CD8-positive, alpha-beta memory T cell (primary cell): ENCODE data around the gene TUFT1. TPM values are rescaled to one million over a fixed set of nuclear protein-coding genes. Genes with fewer than 3 reads are reported as not detected.

Source experiments
- CTCF ChIA-PET: fragments of 350-600 bp; sonication (Branson Sonifier 250); formaldehyde crosslinking; loops from one replicate; lab custom pipeline; 2021; ENCODE audit warnings: antibody characterized with exemption; lab: Charles Lee
- POLR2A ChIA-PET: fragments of 350-600 bp; sonication (Branson Sonifier 250); formaldehyde crosslinking; loops from one replicate; lab custom pipeline; 2021; ENCODE audit warnings: antibody characterized with exemption; lab: Charles Lee
- DNase-seq, 5 donors: peaks; one replicate each; pipeline versions ENCODE4 v3.0.0 to v3.0.0-alpha.2; 2020 to 2022; ENCODE audit warnings: mixed read lengths in 1 of 5
- H3K27ac ChIP-seq: one replicate; pipeline ENCODE4 v1.7.0; 2013; ENCODE audit warnings: low read depth, mild to moderate bottlenecking, low read length, moderate library complexity
- H3K27me3 ChIP-seq: 2 replicates; pipeline ENCODE4 v1.7.0; 2013; ENCODE audit warnings: low read length, mild to moderate bottlenecking; ENCODE audit not compliant: insufficient read depth, poor library complexity, severe bottlenecking
- H3K36me3 ChIP-seq: 2 replicates; pipeline ENCODE4 v1.7.0; 2013; ENCODE audit warnings: mild to moderate bottlenecking, low read length, moderate library complexity; ENCODE audit not compliant: insufficient read depth
- H3K4me1 ChIP-seq: 2 replicates; pipeline ENCODE4 v1.7.0; 2013; ENCODE audit warnings: mild to moderate bottlenecking, low read length, moderate library complexity; ENCODE audit not compliant: insufficient read depth
- H3K4me3 ChIP-seq: 2 replicates; pipeline ENCODE4 v1.7.0; 2013; ENCODE audit warnings: mild to moderate bottlenecking, low read length
- H3K9me3 ChIP-seq: 2 replicates; pipeline ENCODE4 v1.7.0; 2013; ENCODE audit warnings: mild to moderate bottlenecking, low read length
- H3K27ac Mint-ChIP-seq, 8 donors: one replicate each; pipeline ENCODE4 v1.8.0; 2020 to 2021; ENCODE audit warnings: mixed read lengths in 8 of 8, mild to moderate bottlenecking in 6 of 8, inconsistent platforms in 3 of 8, moderate library complexity in 3 of 8
- H3K27me3 Mint-ChIP-seq, 2 donors: one replicate each; pipeline ENCODE4 v1.8.0; 2020 to 2021; ENCODE audit warnings: mixed read lengths in 2 of 2, mild to moderate bottlenecking in 1 of 2, moderate library complexity in 1 of 2
- H3K36me3 Mint-ChIP-seq, 3 donors: one replicate each; pipeline ENCODE4 v1.8.0; 2020 to 2021; ENCODE audit warnings: mixed read lengths in 3 of 3, inconsistent platforms in 1 of 3, mild to moderate bottlenecking in 1 of 3
- H3K4me1 Mint-ChIP-seq, 3 donors: one replicate each; pipeline ENCODE4 v1.8.0; 2020 to 2021; ENCODE audit warnings: mixed read lengths in 3 of 3, inconsistent platforms in 1 of 3, mild to moderate bottlenecking in 1 of 3
- H3K4me3 Mint-ChIP-seq, 7 donors: one replicate each; pipeline ENCODE4 v1.8.0; 2020 to 2021; ENCODE audit warnings: mixed read lengths in 7 of 7, mild to moderate bottlenecking in 6 of 7, moderate library complexity in 4 of 7, inconsistent platforms in 2 of 7
- H3K9me3 Mint-ChIP-seq, 5 donors: one replicate each; pipeline ENCODE4 v1.8.0; 2020 to 2022; ENCODE audit warnings: mixed read lengths in 5 of 5, mild to moderate bottlenecking in 3 of 5, moderate library complexity in 2 of 5, inconsistent platforms in 1 of 5
- polyA plus RNA-seq: library from polyadenylated mRNA; unstranded; fragments of 300-500 nt; fragmentation: Illumina TruSeq; gene quantifications from one replicate; pipeline ENCODE4 v1.2.3, GENCODE V29; 2021
- total RNA-seq, 2 experiments: library from RNA; stranded (reverse); gene quantifications; one replicate each; pipeline ENCODE4 v1.2.3, GENCODE V29; 2021

Gene TUFT1
- total and polyA plus RNA-seq, 3 experiments from 2014 or later: 1.8 to 2.3 (median 2.0) TPM

DNA sequence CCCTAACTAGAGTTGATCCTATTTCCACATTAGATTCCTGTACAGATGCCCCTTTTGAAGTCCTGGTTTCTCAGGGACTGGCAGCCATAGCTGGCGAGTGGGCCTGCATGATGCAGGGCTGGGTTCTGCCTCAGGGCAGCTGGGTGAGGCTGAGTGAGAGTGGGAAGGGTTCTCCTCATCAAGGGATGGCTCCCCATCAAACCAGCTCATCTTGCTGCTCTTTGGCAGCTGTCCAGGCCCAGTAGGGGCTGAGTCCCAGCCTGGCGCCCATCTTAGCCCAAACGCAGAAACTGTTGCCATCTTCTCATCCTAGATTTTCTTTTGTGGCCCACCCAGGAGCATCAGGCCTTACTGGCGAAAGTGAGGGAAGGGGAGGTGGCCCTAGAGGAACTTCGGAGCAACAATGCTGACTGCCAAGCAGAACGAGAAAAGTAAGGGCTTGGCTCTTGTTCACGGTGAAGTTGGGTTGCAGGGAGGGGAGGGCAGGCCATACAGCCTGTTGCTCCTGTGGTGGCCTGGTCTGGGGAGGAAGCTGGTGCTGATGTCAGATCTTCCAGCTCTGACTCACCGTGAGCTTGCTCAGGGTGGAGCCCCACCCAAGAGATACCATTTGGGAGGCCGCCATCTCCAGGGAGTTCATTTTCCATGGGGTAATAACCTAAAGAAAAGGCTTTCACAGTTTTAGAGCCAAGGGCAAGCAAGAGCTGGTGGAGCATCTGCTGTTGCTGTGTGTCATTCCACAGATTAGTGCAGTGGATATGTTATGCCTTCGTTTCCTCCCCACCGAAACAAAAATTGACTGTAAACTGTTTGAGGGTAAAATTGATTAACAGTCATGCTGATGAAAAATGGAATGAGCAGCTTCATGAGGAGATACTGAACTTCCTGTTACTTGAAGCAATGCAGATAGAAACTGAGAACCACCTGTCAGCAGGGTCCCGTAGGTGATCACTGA is 34.7 kb downstream of the TUFT1 start:
- H3K36me3 Mint-ChIP-seq: peaks cover 0 to 10% (median 0%) of the 10 kb centered on the region in 3 donors
- Histone ChIP-seq H3K36me3 (no peaks in the 10 kb centered on the region), H3K9me3 (no peaks in the 10 kb centered on the region), H3K4me3 (no peak overlapping the region), H3K27me3 (no peaks in the 10 kb centered on the region), H3K4me1 (no peaks in the 10 kb centered on the region), H3K27ac (no peak overlapping the region)
- ChIA-PET CTCF (no interaction called here), POLR2A (interaction anchor here (0.5 kb wide), 1 partner anchor 27 kb away, joined by 4 read pairs; no protein-coding TSS in a partner anchor)
- DNase-seq: no peak
- no peaks in the 10 kb centered on the region for H3K4me1 Mint-ChIP-seq
- no peaks in the 10 kb centered on the region for H3K9me3 Mint-ChIP-seq
- H3K4me3 Mint-ChIP-seq: no peak overlapping the region
- no peaks in the 10 kb centered on the region for H3K27me3 Mint-ChIP-seq
- peak overlapping the region in 2 of 8 donors; percentile 60 to 78 for H3K27ac Mint-ChIP-seq

DNA sequence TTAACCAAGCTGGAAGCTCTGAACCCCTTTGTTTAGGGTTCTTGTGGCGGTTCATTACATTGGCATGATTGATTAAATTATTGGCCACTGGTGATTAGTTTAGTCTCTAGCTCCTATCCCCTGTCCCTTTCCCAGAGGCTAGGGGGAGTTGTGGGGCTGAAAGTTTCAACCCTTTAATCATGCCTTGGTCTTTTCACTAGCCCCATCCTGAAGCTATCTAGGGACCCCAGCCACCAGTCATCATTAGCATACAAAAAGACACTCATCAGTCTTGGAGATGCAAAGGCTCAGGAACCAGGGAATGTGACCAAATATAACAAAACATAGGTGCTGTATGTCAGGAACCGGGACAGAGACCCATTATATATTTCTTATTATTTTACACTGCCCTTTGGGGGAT is 37.1 kb downstream of the TUFT1 start:
- H3K4me1 Mint-ChIP-seq: no peaks in the 10 kb centered on the region
- no peaks in the 10 kb centered on the region for H3K9me3 ChIP-seq
- no peak for DNase-seq
- no peaks in the 10 kb centered on the region for H3K27me3 ChIP-seq
- H3K36me3 Mint-ChIP-seq: peaks cover 0 to 10% (median 0%) of the 10 kb centered on the region in 3 donors
- no peaks in the 10 kb centered on the region for H3K9me3 Mint-ChIP-seq
- H3K27ac Mint-ChIP-seq: peak overlapping the region in 1 of 8 donors; percentile 30
- H3K4me1 ChIP-seq: no peaks in the 10 kb centered on the region
- no peaks in the 10 kb centered on the region for H3K27me3 Mint-ChIP-seq
- POLR2A ChIA-PET: no interaction called here
- no peak overlapping the region for H3K4me3 Mint-ChIP-seq
- no peak overlapping the region for H3K27ac ChIP-seq
- CTCF ChIA-PET: interaction anchor here (1.3 kb wide), 1 partner anchor 17 kb away, joined by 5 read pairs; no protein-coding TSS in a partner anchor
- H3K36me3 ChIP-seq: no peaks in the 10 kb centered on the region
- no peak overlapping the region for H3K4me3 ChIP-seq

DNA sequence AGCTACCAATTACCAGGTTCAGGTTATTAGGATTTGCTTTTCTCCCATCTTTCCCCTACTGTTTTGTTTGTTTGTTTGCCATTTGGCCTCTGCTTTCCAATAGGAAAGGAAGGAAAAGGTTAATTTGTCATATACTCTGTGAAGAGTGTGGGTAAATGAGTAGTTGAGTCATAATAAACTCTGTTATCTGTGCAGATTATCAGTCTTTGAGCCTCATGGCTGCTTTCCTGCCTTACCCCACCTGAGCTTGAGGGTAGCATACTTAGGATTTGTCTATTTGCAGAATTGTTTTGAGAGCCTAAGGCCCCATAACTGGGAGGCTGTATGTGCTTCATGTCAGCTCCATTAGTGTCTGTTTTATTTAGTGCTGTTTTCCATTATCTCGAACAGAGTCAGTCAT is 38.8 kb downstream of the TUFT1 start:
- H3K27me3 Mint-ChIP-seq: no peaks in the 10 kb centered on the region
- no peaks in the 10 kb centered on the region for H3K9me3 ChIP-seq
- H3K27ac ChIP-seq: no peak overlapping the region
- ChIA-PET CTCF (no interaction called here), POLR2A (no interaction called here)
- H3K4me1 Mint-ChIP-seq: no peaks in the 10 kb centered on the region
- H3K9me3 Mint-ChIP-seq: no peaks in the 10 kb centered on the region
- no peak for DNase-seq
- H3K4me3 ChIP-seq: no peak overlapping the region
- H3K27ac Mint-ChIP-seq: no peak overlapping the region
- H3K4me3 Mint-ChIP-seq: no peak overlapping the region
- no peaks in the 10 kb centered on the region for H3K27me3 ChIP-seq
- H3K4me1 ChIP-seq: no peaks in the 10 kb centered on the region
- H3K36me3 ChIP-seq: no peaks in the 10 kb centered on the region
- H3K36me3 Mint-ChIP-seq: peaks cover 0 to 9% (median 0%) of the 10 kb centered on the region in 3 donors

DNA sequence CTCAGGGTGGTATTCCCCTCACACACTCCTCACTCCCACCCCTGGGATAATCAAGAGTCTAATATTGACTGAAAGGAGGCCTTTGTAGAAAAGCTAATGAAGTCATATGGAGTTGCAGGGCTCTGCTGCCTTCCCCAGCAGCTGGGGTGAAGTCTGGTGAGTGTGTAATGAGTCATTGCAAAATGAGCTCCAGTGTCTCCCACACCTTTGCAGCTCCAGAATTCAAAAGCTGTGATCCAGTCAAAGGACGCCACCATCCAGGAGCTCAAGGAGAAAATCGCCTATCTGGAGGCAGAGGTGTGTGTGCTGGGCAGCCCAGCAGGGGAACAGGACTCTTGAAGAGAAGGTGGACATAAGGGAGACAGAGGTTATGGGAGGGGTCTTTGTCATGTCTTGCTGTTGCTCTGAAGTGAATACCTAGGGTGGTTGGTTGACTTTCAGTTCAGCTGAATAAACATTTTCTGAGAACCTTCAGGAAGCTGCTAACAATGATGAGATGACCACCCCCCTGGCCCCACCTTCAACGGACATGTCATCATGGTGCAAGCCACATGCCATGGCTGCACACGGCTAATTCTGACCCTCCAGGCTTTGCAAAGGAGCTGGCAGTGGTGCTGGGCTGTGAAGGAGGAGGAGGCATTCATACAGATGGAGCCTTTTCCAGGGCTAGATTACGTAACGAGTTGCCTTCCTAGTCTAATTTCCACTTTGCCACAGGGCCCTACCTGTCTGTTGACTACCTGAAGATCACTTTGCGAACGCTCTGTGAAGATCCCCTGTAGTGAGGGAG is 39.5 kb downstream of the TUFT1 start:
- H3K27me3 ChIP-seq: no peaks in the 10 kb centered on the region
- ChIA-PET CTCF (no interaction called here), POLR2A (no interaction called here)
- no peaks in the 10 kb centered on the region for H3K4me1 Mint-ChIP-seq
- no peaks in the 10 kb centered on the region for H3K27me3 Mint-ChIP-seq
- no peaks in the 10 kb centered on the region for H3K4me1 ChIP-seq
- H3K9me3 ChIP-seq: no peaks in the 10 kb centered on the region
- H3K36me3 ChIP-seq: no peaks in the 10 kb centered on the region
- no peaks in the 10 kb centered on the region for H3K9me3 Mint-ChIP-seq
- H3K36me3 Mint-ChIP-seq: peaks cover 0 to 6% (median 0%) of the 10 kb centered on the region in 3 donors
- H3K4me3 Mint-ChIP-seq: no peak overlapping the region
- H3K4me3 ChIP-seq: no peak overlapping the region
- H3K27ac ChIP-seq: no peak overlapping the region
- peak in 1 of 5 donors; percentile 1 for DNase-seq
- peak overlapping the region in 2 of 8 donors; percentile 19 to 43 for H3K27ac Mint-ChIP-seq

DNA sequence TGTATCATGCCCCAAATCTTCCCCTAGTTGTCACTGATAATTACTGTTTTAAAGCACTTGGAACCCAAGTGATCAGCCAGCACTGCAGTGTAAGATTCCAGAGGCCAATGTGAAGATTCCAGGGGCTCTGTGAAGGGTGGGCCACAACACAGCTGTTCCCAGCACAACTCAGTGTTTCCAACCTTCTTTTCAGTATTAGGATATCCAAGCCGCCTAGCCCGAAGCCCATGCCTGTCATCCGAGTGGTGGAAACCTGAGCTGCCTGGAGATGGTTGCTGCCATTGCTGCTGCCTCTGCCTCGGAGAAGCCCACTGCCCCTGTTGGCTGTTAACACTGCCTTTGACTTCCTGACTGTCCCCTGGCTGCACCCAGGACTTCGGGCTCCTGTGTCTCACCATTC is 41.3 kb downstream of the TUFT1 start:
- Histone ChIP-seq H3K27ac (no peak overlapping the region), H3K9me3 (no peaks in the 10 kb centered on the region), H3K4me3 (no peak overlapping the region), H3K27me3 (no peaks in the 10 kb centered on the region), H3K36me3 (no peaks in the 10 kb centered on the region), H3K4me1 (no peaks in the 10 kb centered on the region)
- Mint-ChIP-seq H3K27me3 (no peaks in the 10 kb centered on the region), H3K4me1 (no peaks in the 10 kb centered on the region), H3K36me3 (peaks cover 0 to 3% (median 0%) of the 10 kb centered on the region in 3 donors), H3K9me3 (no peaks in the 10 kb centered on the region), H3K4me3 (no peak overlapping the region), H3K27ac (no peak overlapping the region)
- POLR2A ChIA-PET: no interaction called here
- CTCF ChIA-PET: interaction anchor here (0.8 to 2.3 kb wide), 2 partner anchors 13 to 255 kb away, joined by 4 to 9 read pairs; no protein-coding TSS in a partner anchor
- DNase-seq: no peak

DNA sequence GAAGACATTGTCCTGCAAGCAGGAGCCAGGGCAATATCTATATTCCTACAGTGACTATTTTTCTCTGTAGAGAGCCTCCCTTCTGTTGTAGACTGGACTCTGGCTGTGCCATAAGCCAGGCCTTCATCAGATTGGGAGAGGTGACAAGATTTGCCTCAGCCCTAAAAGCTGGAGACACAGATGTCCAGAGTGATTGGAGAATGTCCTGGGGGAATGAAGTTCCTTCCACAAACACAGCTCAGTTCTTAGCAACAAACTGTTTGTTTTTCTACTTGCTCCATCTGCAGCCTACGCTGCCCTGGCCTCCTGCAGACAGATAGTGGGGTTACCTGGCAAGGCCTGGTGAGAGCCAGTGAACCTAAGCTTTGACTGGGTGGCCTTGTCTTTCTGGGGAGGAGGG is 41.8 kb downstream of the TUFT1 start:
- H3K27me3 ChIP-seq: no peaks in the 10 kb centered on the region
- no peak for DNase-seq
- no peak overlapping the region for H3K4me3 ChIP-seq
- H3K9me3 ChIP-seq: no peaks in the 10 kb centered on the region
- H3K4me3 Mint-ChIP-seq: no peak overlapping the region
- H3K36me3 Mint-ChIP-seq: peaks cover 0 to 3% (median 0%) of the 10 kb centered on the region in 3 donors
- no peak overlapping the region for H3K27ac ChIP-seq
- ChIA-PET CTCF (interaction anchor here (0.8 to 2.3 kb wide), 2 partner anchors 12 to 254 kb away, joined by 4 to 9 read pairs; no protein-coding TSS in a partner anchor), POLR2A (no interaction called here)
- H3K36me3 ChIP-seq: no peaks in the 10 kb centered on the region
- no peaks in the 10 kb centered on the region for H3K4me1 Mint-ChIP-seq
- no peaks in the 10 kb centered on the region for H3K27me3 Mint-ChIP-seq
- no peaks in the 10 kb centered on the region for H3K9me3 Mint-ChIP-seq
- no peak overlapping the region for H3K27ac Mint-ChIP-seq
- no peaks in the 10 kb centered on the region for H3K4me1 ChIP-seq

DNA sequence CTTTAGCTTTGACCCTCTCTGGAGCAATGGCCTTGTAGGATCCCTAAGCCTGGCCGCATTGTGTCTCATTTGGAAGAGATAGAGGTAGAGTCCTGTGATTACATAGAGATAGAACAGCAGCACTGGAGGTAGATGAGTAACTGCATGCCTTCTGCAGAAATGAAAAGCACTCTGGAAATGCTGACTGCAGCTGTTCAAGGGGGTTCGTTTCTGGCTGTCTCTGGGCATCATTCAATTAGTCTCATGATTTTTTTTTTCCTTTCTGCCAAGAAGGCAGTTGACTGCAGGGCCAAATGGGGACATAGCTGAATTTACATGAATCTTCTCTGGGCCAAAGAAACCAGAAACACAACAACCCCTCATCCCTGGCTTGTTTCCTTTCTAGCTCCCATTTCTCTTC is 43.7 kb downstream of the TUFT1 start:
- Histone ChIP-seq H3K36me3 (no peaks in the 10 kb centered on the region), H3K27me3 (no peaks in the 10 kb centered on the region), H3K4me1 (no peaks in the 10 kb centered on the region), H3K27ac (no peak overlapping the region), H3K9me3 (no peaks in the 10 kb centered on the region), H3K4me3 (no peak overlapping the region)
- peak overlapping the region in 2 of 8 donors; percentile 51 to 65 for H3K27ac Mint-ChIP-seq
- H3K4me3 Mint-ChIP-seq: no peak overlapping the region
- ChIA-PET POLR2A (no interaction called here), CTCF (no interaction called here)
- DNase-seq: no peak
- H3K9me3 Mint-ChIP-seq: no peaks in the 10 kb centered on the region
- H3K4me1 Mint-ChIP-seq: no peaks in the 10 kb centered on the region
- peaks cover 0 to 2% (median 0%) of the 10 kb centered on the region in 3 donors for H3K36me3 Mint-ChIP-seq
- peaks cover 0 to 6% of the 10 kb centered on the region in 2 donors for H3K27me3 Mint-ChIP-seq
